Measurements from ENCODE around the gene EMP3.

DNA sequence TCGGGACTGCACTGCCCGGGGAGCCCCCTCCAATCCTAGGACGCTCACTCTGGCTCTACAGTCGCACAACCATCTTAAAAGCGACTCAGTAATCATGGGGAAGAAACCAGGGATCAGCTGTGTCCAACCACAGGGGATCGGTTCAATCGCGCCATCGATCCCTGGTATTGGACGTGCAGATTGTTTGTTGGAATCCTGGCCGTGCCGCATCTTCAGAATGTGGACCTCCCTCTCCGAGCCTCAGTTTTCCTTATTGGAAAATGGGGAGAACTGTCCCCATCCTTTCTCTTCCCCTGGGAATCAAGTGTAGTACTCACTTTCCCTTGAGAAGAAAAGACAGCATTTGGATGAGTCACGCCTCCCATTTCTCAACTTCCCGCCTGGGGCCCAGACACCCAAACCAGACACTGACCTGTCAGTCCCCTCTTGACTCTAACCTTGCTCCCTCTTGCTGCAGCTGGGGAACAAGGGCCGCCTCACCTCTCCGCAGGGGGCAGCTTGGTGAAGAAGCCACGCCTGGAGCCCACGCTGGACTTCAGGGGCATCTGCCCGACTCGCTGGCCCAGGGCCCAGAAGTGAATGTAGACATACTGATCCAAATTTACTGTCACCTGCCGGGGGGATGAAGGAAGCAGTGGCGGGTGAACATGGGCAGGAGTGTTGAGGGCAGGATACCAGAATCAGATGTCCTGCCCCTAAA, 17.6 kb downstream of the EMP3 start:
- TF ChIP-seq TAF1 (IDR thresholded peaks at IDR 0.05; ENCODE audit: low read depth, low read length) (no peak), POLR2A (IDR thresholded peaks at IDR 0.05; ENCODE audit: low read depth, low read length) (no peak)
